Measurements from ENCODE around the gene DNAH6.
"Not testable (repeated sequence)": the region's sequence is repeated elsewhere in the genome, so short reads cannot be mapped to it uniquely, and the experiment has no call there.

Gene DNAH6

DNA sequence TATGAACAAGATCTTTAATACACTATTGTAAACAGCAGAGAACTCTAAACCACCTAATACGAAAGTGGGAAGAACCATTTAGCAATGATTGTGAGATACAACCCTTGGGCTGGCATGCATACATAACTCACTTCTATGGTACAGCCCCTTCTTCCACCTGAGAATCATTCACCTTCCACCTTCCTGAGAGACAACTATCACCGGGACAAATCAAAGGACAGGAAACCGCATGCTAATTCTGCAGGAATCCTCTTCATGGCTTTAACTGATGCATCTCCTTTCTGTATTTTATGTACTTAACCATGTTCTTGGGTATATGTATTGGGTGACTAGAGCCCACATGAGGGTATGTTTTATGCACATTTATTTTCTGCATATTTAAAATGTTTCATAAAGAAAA is 241.3 kb downstream of the DNAH6 start:
- DNase-seq: no peak

DNA sequence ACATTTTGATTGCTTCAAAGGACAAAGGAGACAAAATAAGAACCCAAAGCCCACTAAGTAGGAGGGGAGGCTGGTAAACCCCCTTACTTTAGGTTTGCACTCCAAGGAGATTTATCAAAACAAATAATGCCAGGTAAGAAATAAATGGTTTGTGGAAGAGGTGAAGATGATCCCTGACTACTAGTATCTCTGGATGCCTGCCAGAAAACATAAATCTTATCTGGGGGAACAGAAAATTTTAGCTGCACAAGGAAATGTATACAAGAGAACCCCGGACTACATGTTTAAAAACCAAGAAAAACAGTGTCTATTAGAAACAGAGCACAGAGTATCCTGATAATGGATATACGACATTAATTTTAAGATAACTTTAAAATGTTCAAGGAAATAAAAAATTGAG is 250.5 kb downstream of the DNAH6 start:
- no peak for DNase-seq

DNA sequence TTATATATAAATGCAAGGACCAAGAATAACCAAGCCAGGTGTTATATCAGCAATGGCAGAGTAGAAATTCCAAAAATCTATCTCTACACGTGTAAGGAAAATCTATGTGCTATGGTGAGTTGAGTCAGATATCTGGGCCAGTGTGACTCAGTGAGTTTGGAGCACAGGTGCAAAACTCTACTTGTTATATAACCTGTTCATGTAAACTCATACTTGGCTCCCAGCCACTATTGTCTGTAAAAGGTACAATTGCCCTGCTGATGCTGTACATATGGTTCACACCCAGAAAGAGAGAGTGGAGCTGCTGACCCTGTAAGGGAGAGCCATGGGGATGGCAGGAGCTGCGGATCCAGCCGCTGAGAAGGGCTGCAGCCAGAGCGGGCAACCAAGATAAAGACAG is 252.5 kb downstream of the DNAH6 start:
- no peak for DNase-seq

DNA sequence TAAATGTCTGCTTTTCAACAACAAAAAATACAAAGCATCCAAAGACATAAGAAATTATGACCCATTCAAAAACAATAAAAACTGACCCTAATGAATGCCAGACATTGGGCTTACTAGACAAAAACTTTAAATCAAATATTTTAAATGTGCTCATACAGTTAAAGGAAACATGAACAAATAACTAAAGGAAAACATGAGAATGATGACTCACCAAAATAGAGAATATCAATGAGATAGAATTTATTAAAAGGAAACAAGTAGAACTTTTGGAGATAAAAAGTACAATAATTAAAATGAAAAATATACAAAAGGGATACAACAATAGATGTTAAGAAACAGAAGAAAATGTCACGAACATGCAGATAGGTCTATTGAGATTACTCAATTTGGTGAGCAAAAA is 254.0 kb downstream of the DNAH6 start:
- no peak for DNase-seq

DNA sequence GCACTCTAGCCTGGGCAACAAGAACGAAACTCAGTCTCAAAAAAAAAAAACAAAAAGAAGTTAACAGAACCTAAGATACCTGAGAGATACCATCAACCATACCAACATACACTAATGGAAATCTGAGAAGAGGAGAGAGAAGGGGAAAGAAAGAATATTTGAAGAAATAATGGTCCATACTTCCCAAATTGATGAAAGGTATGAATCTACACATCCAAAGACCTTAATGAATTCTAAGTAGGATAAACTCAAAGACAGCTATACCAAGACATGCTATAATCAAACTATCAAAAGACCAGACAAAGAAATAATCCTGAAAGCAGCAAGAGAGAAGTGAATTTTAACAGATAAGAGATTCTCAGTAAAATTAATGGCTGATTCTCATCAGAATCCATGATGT is 255.0 kb downstream of the DNAH6 start:
- no peak for DNase-seq

DNA sequence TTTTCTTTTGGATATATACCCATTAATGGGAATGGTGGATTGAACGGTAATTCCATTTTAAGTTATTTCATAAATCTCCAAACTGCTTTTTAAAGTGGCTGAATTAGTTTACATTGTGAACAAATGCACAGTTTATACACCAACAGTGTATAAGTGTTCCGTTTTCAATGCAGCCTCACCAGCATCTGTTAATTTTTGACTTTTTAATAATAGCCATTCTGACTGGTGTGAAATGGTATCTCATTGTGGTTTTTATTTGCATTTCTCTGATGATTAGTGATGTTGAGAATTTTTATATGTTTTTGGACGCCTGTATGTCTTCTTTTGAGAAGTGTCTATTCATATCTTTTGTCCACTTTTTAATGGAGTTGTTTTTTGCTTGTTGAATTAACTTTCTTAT is 257.3 kb downstream of the DNAH6 start:
- not testable (repeated sequence) for DNase-seq

DNA sequence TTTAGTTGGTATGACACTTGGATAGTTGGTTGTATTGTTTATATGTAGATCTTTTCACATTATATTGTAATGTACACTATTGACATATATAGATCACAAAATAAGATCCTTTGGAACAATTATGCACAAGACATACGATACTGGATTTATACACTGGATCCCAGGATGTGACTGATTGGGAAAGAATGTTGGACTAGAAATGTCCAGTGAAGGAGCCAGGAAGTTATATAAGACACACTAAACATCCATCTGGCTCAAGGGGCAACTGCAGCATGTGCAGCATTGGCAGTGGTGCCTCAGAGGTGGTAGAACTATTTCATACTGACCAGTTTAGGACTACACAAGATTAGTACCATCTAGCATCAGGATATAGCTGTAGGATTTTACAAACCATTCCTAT is 259.7 kb downstream of the DNAH6 start:
- no peak for DNase-seq

DNA sequence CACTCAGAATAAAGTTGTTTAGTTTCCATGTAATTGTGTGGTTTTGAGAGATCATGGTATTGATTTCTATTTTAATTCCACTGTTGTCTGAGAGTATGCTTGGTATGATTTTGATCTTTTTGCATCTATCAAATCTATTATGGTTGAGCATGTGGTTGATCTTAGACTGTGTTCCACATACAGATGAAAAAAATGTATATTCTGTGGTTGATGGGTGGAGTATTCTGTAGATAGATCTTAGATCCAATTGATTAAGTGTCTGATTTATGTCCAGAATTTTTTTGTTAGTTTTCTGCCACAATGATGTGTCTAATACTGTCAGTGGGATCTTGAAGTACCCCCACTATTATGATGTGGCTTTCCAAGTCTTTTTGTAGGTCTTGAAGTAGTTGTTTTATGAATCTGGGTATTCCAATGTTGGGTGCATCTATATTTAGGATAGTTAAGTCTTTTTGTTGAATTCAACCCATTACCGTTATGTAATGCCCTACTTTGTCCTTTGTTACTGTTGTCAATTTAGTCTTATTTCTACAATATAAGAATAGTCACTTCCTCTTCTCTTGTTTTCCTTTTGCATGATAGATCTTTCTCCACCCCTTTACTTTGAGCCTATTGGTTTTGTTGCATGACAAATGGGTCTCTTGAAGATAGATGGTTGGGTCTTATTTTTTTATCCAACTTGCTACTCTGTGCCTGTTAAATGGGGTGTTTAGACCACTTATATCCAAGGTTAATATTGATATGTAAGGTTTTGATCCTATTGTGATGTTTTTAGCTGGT is 262.8 kb downstream of the DNAH6 start:
- no peak for DNase-seq

DNA sequence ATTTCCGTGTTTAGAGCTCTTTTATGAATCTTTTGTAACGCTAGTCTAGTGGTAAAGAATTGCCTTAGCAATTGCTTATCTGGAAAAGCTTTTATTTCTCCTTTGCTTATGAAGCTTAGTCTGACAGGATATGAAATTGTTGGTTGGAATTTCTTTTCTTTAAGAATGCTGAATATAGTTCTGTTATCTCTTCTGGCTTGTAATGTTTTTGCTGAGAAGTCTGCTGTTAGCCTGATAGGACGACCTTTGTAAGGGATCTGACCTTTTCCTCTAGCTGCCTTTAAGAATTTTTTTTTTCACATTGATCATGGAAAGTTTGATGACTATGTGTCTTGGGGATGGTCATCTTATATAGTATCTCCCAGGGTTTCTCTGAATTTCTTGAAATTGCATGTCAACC is 263.5 kb downstream of the DNAH6 start:
- no peak for DNase-seq

DNA sequence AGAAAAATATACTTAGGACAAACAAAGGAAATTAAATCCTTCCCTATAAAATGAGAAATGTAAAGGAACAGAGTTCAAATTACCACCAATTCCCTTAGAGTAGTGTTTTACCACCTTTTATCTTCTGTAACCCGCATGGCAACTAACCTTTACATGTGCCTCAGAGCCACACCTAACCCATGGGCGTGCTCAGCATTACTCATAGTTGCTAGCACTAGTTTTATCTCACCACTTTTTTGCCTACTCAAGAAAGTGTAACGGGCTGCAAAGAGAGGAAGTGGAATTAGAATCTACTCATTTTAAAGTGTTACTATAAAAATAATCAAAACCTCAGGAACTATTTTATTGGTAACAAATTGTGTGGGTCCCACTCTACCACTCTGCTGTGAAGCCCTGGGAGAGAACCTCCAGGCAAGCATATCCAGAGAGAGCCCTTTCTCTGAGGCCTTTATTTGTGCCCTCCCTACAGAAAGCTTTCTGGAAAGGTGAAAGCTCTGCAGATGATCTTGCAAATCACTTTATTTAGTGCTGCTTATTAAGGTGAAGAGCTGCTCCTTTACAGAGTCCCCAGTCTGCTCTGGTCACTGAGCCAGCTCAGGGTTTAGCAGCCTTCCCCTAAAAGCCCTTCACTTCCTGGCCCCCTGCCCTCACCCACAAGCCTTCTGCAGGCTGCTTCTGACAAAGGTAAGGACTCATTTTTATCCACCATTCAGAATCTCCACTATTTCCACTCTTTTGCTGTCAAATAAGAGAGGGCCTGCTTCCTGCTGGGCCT is 265.8 kb downstream of the DNAH6 start:
- peak in 3 of 5 donors; percentile 15 to 77 (median 25) for DNase-seq

DNA sequence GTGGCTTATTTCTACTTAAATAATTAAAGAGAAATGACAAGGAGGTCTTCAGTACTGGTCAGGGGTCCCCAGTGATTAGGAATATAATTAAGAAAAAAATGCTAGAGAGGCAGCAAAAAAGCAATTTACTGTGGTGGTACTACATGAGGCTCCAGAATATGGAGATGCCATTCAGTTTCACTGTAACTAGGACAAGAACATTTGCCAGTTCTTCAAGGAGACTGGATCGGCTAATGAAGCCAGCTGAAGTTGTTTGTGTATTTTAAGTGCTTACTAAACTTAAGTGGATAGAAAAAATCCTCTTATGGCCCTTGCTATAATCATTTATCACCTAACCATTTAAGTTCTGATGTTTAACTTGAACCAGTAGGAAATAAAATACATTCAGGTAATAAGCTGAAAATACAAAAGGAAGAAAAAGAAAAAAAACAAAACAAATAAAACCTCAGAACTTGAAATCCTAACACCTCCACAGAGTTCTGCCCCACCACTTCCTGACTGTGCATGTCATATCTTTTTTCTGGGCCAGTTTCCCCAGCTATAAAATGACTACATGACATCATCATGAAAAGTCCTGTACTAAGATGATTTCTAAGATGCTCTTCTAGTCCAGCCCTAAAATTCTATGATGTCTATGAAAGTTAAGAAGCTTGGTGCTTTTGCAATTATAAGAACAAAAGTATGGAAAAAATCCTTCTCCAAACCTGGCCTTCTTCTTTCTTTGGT is 266.6 kb downstream of the DNAH6 start:
- peak in 4 of 5 donors; percentile 16 to 73 (median 24) for DNase-seq

DNA sequence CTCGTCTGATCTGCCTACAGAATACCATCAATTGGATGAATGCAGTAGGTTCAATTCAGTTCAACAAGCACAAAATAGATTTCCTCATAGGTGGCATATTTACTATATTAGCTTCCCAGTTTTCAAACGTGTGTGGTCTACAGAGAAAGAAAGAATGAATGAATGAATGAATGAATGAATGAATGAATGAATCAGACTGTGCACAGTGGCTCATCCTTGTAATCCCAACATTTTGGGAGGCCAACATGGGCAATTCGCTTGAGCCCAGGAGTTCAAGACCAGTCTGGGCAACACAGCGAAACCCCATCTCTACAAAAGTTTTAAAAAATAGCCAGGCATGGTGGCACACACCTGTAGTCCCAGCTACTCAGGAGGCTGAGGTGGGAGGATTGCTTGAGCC is 269.7 kb downstream of the DNAH6 start:
- DNase-seq: no peak

DNA sequence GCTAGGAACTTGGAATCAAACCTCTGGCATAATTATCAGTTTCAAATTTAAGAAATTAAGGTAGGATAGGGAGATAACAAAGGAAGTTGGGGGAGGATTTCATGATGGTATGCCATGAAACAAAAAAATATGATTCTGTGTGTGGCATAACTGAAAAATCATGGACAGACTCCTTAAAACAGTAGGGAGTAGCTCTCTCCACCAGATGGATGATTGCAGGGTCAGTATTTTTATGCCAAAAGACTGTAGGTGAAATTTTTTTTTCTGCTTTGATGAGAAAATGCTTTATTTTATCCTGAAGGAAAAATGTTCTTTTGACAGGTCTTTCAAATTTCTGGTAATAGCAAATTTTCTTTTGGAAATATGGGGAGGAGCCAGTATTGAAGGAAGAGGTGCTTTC is 270.3 kb downstream of the DNAH6 start:
- DNase-seq: no peak

DNA sequence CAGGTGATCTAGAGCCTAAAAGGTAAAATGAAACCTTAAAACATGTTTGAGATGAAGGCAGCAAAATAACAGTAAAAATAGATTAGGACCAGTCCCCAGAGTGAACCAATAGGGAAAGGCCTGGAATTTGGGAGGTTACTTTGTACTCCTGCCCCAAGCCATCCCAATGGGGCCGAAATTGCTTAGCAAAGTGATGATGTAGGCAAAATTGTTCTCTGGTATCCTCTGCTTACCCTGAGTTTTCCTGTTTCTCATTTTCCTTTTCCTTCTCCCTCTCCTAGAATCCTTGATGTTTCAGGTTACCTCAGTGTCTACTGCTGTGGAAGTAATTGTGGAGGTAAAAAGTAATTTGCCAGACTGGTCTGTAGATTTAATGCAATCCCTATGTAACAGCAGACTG is 271.7 kb downstream of the DNAH6 start:
- DNase-seq: no peak

DNA sequence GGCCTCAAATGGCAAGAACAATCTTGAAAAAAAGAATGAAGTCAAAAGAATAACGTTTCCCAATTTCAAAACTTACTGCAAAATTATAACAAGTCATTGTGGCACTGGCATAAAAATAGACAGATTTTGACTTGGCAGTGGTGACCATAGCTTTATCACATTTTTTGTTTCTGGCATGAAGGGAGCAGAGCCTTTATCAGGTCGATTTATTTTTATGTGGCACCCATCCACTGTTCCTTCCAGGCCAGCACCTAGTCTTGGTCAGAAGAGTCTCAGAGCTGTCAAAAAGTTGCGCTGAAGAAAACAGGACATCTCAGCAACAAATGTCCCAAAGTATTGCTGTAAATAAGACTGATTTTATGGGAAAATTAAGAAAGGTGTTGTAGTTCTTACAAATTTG is 272.2 kb downstream of the DNAH6 start:
- no peak for DNase-seq

DNA sequence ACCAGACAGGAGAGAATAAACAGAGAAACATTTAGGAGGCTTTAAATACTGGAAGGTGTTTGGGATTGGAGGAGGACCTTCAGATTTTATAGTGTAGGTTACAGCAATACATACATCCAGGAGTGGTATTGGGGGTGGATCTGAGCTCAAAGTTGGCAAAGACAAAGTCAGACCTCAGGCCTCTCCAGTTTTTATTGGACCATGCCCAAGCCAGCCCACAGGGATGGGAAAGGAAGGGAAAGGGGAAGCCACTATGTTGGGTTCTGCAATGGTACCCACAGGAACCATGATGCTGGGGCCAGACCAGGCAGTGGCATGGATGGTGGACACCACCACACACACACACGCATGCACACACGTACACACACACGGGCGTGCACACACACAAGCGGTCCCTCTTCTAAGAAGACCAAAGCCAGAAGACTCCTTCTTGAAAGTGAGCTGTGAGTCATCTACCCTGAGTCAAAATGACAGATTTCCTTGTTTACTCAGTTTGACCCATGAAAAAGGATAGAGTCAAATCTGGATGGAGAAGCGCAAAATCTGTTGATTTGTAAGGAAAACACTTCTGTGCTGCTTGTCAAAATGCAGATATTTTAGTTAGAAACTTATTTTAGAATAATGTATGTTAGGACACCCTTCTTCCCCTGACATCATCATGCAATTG is 276.7 kb downstream of the DNAH6 start:
- no peak for DNase-seq

DNA sequence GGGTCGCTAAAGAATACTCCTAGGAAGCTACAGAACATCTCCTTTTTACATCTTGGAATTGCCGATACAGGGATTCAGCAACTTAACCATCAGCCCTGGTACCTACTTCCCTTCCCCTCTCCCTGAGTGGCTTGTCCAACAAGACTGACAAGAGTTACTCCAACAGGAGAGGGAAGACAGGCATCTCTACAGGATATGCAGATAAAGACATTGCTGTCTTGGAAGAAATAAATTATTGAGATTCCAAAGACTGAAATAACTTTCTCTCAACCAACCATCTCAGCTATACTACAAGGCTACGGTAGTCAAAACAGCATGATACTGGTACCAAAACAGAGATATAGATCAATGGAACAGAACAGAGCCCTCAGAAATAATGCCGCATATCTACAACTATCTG is 277.3 kb downstream of the DNAH6 start:
- no peak for DNase-seq

DNA sequence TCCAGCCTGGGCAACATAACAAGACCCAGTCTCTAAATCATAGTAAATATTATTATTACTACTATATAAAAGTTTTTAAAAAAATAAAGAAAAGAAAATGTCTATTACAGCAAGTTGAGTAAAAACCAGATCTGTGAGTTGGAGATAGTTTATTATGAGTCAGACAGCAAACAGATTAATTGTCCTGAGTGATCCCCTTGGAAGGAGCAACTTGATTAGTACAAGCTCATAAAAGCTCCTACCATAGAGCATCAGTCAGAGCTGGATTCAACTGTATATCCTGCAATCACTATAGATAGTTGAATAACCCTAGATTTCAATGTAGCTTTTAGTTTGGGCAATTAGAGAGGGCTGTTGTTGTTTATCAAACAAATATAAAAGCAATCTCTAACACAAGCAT is 280.5 kb downstream of the DNAH6 start:
- no peak for DNase-seq

DNA sequence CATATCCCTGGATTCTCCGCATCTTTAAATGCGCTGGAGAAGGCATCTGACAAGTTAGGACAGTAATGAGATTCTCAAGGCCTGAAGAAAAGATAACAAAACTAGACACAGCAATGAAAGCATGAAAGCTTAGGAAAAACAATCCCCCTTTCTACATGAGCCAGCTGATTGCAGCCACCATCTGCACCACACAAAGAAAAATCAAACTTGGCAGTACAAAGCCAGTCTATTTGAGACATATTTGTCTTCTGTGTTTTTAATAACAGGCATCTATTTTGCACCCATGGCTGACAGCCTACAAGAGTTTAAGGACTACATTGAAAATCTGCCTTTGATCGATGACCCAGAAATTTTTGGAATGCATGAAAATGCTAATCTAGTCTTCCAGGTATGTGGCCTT is 281.0 kb downstream of the DNAH6 start:
- no peak for DNase-seq

DNA sequence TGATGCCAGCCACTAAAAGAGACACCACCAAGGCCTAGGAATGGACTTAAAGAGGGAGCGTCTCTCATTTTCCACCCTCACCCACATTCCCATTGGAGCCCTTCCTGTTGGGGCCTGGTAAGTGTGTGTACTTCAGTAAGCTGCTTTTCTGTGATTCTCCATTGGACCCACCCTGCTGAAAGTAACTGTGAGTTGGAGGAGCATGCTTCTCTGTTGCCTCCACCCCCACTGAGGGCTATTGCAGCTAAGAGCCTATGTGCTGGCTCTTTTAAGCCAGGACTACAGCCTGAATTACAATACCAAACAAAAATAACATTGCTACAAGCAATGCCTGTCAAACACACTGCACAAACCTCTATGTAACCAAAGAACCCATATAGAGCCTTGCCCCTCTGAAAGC is 283.5 kb downstream of the DNAH6 start:
- no peak for DNase-seq

DNA sequence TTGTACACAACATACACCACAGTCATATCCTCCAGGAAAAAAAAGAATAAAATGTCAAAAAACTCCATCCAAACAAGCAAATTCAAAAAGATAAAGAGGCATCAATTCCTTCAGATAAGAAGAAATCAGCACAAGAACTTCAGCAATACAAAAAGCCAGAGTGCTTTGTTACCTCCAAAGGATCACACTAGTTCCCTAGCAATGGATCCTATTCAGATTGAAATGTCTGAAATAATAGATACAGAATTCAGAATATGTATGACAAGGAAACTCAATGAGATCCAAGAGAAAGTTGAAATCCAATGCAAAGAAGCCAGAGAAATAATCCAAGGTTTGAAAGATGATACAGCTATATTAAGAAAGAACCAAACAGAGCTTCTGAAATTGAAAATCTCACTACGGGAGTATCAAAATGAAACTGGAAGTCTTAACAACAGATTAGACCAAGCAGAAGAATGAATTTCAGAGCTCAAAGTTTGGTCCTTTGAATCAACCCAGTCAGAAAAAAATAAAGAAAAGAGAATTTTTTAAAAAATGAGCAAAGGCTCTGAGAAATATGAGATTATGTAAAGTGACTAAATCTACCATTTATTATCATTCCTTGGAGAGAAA is 284.0 kb downstream of the DNAH6 start:
- DNase-seq: peak in 1 of 5 donors; percentile 19

DNA sequence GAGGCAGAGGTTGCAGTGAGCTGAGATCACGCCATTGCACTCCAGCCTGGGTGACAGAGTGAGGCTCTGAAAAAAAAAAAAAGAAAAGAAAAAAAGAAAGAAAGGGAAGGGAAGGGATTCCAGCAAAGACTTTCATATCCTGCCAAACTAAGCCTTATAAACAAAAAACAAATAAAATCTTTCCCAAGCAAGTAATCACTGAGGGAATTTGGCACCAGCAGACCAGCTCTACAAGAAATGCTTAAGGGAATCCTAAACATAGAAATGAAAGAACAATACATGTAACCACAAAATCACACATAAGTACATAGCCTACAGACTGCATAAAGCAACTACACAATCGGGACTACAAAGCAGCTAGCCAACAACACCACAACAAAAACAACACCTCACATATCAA is 285.5 kb downstream of the DNAH6 start:
- no peak for DNase-seq

All from T-helper 1 cell (primary cell).